ENCODE data around the gene COL20A1.
"Not testable (repeated sequence)": the region's sequence is repeated elsewhere in the genome, so short reads cannot be mapped to it uniquely, and the experiment has no call there.

Gene COL20A1

DNA sequence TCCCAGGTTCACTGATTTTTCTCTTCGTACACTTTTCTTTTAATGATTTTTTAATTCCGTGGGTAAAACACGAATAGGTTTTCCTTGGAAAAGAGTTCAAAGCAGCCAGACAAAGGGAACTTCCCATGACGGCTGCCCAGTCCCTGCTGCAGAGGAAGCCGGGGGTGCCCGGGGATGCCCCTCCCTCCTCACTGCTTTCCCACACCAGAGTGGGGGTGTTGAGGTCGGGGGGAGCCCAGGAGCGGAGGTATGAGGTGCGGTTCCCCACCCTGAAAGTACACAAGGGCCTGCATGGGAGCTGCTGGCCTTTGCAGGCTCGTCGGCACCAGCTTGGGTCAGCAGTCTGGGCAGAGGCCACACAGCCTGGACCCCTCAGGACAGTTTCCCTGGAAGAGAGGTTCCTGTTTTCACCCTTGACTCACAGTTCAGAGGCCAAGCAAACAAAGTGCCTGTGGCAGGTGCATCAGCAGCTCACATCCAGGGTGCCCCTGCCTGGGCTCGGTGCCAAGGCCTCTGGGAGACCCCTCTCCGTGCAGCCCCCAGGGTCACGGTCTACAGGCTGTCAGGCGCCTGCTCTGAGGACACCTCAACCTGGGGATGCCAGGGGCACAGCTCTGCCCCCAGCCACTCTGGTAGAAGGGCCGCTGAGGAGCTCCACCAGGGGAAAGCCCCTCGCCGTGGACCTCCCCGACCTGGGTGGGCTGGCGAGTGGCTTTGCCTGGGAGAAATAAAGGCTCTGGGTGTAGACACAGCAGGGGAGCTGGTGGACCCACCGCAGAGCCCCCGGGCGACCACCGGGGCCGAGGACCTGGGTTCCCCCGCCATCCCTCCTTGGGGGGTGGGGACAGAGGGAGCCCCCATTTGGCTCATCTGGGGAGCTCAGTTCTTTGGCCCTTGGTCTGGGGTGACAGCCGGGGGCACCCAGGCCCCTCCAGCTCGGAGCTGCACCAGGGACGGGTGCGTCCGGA, 83.6 kb downstream of the COL20A1 start:
- Histone ChIP-seq H3K27me3 (ENCODE audit: control insufficient read depth, insufficient read depth, low read length) (peaks cover 28% of the 10 kb centered on the region), H3K4me1 (ENCODE audit: control insufficient read depth, insufficient read depth, low read length) (no peaks in the 10 kb centered on the region), H3K9ac (ENCODE audit: low read length) (no peak overlapping the region), H3K9me3 (ENCODE audit: control insufficient read depth, low read length) (no peaks in the 10 kb centered on the region), H3K36me3 (ENCODE audit: control insufficient read depth, insufficient read depth, low read length) (no peaks in the 10 kb centered on the region), H3K4me3 (ENCODE audit: low read length) (no peak overlapping the region)

DNA sequence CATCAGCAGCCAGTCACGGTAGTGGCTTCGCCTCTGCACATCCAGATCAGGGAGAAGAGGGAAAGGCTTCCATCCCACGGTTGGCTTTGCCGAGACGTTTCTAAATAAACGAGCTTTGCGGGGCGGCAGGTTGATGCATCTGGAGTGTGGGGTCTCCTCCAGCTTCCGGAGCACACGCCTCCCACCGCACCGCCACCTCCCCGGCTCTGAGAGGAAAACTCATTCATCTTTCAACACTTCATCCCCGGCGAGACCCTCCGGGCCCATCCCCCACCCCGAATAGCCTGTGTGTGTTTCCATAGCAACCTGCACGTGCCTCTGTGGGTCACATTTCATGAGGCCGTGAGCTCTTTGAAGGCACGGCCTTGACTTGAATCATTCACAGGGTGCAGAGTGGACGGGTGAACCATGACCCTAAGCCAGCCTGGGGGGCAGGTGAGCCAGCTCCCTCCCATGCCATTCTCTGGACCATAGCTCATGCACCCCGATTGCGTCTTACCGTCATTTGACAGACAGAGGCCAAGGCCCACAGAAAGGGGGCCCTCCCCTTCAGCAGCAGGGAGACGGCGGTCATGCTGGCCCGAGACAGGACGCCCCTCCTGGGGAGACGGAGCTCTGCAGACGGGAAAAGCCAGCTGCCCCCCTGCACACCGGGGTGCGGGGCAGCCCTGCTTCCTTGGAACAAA, 84.4 kb downstream of the COL20A1 start:
- no peak overlapping the region for H3K9ac ChIP-seq (ENCODE audit: low read length)
- peaks cover 28% of the 10 kb centered on the region for H3K27me3 ChIP-seq (ENCODE audit: control insufficient read depth, insufficient read depth, low read length)
- no peaks in the 10 kb centered on the region for H3K9me3 ChIP-seq (ENCODE audit: control insufficient read depth, low read length)
- H3K36me3 ChIP-seq (ENCODE audit: control insufficient read depth, insufficient read depth, low read length): no peaks in the 10 kb centered on the region
- H3K4me3 ChIP-seq (ENCODE audit: low read length): no peak overlapping the region
- no peaks in the 10 kb centered on the region for H3K4me1 ChIP-seq (ENCODE audit: control insufficient read depth, insufficient read depth, low read length)

DNA sequence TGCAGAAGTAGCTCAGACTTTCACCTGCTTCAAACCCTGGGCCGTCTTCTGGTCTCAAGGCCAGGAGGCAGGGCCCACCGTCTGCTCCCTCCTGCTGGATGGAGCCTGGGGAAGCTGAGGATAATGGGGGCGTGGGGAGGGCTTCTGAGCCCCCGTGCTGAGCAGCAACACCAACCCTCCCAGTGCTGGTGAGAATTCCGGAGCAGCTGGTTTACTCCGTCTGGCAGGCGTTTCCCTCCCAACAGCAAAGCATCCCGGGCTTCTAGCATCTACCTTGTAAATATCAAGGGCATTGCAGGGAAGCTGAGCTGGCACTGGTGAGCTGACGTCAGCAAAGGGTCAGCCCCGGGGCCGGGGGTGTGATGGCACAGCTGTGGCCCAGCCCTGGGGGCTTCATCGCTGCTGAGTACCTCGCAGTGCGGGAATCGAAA, 85.0 kb downstream of the COL20A1 start:
- H3K36me3 ChIP-seq (ENCODE audit: control insufficient read depth, insufficient read depth, low read length): no peaks in the 10 kb centered on the region
- H3K27me3 ChIP-seq (ENCODE audit: control insufficient read depth, insufficient read depth, low read length): peaks cover 28% of the 10 kb centered on the region
- H3K9me3 ChIP-seq (ENCODE audit: control insufficient read depth, low read length): no peaks in the 10 kb centered on the region
- no peak overlapping the region for H3K9ac ChIP-seq (ENCODE audit: low read length)
- H3K4me1 ChIP-seq (ENCODE audit: control insufficient read depth, insufficient read depth, low read length): no peaks in the 10 kb centered on the region
- H3K4me3 ChIP-seq (ENCODE audit: low read length): no peak overlapping the region

DNA sequence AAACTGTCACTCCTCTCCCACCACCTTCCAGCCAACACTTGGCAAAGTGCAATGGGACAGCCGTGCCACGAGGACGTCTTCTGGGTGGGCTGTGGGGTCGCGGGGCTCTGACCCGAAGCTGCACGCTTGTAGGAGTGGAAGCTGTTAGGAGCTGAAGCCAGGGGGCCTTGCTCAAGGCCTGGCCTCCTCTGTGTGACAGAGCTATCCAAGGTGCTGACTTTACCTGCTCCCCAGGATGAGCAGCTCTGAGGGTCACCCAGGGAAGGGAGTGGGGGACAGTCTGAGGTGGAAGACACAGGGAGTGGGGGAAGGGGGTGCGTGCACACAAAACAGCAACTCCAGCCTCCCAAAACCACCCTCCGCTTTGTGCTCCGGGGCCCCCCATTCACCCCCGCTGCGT, 85.6 kb downstream of the COL20A1 start:
- Histone ChIP-seq H3K9ac (ENCODE audit: low read length) (no peak overlapping the region), H3K9me3 (ENCODE audit: control insufficient read depth, low read length) (no peaks in the 10 kb centered on the region), H3K27me3 (ENCODE audit: control insufficient read depth, insufficient read depth, low read length) (peaks cover 28% of the 10 kb centered on the region), H3K36me3 (ENCODE audit: control insufficient read depth, insufficient read depth, low read length) (no peaks in the 10 kb centered on the region), H3K4me3 (ENCODE audit: low read length) (no peak overlapping the region), H3K4me1 (ENCODE audit: control insufficient read depth, insufficient read depth, low read length) (no peaks in the 10 kb centered on the region)

DNA sequence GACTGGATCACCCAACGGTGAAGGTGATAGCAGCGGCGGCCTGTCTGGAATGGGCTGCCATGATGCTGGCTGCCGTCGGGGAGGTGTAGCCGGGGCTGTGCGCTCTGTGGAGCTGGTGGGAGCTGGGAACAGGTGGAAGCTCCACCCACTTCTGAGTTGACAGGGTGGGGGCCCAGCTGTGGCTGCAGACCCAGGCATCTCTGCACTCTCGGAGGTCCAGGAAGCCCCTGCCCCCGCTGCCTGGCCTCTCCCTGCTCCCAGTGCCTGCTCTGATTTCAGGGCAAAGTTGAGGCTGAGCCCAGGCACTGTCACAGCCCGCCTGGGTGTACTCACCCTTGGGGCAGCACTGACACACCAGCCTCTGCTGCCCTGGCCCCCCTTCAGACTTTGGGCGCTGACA, 86.3 kb downstream of the COL20A1 start:
- Histone ChIP-seq H3K9me3 (ENCODE audit: control insufficient read depth, low read length) (no peaks in the 10 kb centered on the region), H3K4me3 (ENCODE audit: low read length) (no peak overlapping the region), H3K9ac (ENCODE audit: low read length) (no peak overlapping the region), H3K4me1 (ENCODE audit: control insufficient read depth, insufficient read depth, low read length) (no peaks in the 10 kb centered on the region), H3K27me3 (ENCODE audit: control insufficient read depth, insufficient read depth, low read length) (peaks cover 21% of the 10 kb centered on the region), H3K36me3 (ENCODE audit: control insufficient read depth, insufficient read depth, low read length) (no peaks in the 10 kb centered on the region)

DNA sequence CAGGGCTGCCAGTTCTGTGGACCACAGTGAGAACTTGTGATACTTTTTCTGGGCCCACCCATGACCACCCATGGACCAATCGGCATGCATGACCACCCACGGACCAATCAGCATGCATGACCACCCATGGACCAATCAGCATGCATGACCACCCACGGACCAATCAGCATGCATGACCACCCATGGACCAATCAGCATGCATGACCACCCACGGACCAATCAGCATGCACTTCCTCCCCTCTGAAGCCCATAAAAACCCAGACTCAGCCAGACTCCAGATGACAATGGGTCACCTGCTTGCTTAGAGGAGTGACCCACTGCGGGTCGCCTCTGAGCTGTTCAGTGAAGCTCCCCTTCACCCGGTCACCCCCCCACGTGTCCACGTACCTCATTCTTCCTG, 86.9 kb downstream of the COL20A1 start:
- H3K9me3 ChIP-seq (ENCODE audit: control insufficient read depth, low read length); H3K4me3 ChIP-seq (ENCODE audit: low read length); H3K4me1 ChIP-seq (ENCODE audit: control insufficient read depth, insufficient read depth, low read length); H3K36me3 ChIP-seq (ENCODE audit: control insufficient read depth, insufficient read depth, low read length); H3K9ac ChIP-seq (ENCODE audit: low read length): not testable (repeated sequence)
- H3K27me3 ChIP-seq (ENCODE audit: control insufficient read depth, insufficient read depth, low read length): peaks cover 16% of the 10 kb centered on the region

DNA sequence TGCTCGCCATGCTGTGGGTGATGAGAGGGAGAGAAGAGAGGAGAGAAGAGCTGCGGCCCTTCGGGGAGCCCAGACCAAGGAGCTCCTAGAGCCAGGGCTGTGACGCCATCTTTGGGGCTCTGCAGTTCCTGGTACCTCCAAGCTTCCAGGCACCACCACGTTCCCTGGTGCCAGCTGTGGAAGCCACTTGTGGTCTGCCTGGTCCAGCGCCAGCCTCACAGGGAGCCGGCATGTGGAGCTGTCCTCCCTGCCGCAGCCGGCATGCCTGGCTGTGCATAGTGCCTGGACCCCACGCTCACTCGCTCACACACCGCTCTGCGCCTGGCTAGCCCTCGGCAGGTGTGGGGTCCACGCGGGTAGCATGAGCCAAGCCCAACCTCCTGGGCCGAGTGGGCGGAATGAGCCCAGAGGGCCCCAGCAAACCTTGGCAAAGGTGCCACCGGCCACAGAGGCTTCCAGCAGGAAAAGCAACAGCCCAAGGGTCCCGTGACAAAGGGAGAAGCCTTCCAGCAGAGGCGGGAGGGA, 87.4 kb downstream of the COL20A1 start:
- H3K4me1 ChIP-seq (ENCODE audit: control insufficient read depth, insufficient read depth, low read length): no peaks in the 10 kb centered on the region
- H3K4me3 ChIP-seq (ENCODE audit: low read length): no peak overlapping the region
- no peaks in the 10 kb centered on the region for H3K36me3 ChIP-seq (ENCODE audit: control insufficient read depth, insufficient read depth, low read length)
- no peak overlapping the region for H3K9ac ChIP-seq (ENCODE audit: low read length)
- H3K27me3 ChIP-seq (ENCODE audit: control insufficient read depth, insufficient read depth, low read length): peaks cover 16% of the 10 kb centered on the region
- H3K9me3 ChIP-seq (ENCODE audit: control insufficient read depth, low read length): no peaks in the 10 kb centered on the region

DNA sequence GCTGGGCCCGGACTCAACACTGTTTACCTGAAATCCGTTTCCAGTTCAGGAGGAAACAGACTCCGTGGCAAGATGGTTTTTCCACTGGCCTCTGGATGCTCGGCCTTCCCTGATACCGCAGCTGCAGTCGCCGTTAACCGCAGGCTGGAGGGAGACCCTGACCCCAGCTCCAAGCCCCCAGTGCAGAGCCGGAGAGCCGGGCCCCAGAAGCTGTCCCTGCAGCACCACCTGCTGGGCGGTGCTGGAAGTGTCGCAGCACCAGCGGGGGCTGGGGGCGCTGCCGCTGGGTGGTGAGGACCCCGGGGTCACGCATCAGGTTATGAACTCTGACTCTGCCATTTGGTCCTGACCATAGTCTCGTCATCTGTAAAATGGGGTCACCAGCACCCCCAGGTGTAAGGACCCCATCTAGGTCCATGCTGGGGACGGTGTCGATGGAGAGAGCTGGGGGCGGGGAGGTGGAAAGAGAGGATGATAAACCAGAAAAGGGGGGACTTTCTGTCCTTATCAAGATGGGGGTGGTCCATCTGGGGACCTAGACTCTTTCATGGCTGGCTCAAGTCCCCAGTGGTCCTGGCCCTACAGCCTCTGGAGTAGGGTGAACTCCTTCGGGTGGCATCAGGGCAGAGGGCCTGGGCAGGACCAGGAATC, 88.9 kb downstream of the COL20A1 start:
- H3K9ac ChIP-seq (ENCODE audit: low read length): no peak overlapping the region
- no peak overlapping the region for H3K4me3 ChIP-seq (ENCODE audit: low read length)
- no peaks in the 10 kb centered on the region for H3K36me3 ChIP-seq (ENCODE audit: control insufficient read depth, insufficient read depth, low read length)
- no peaks in the 10 kb centered on the region for H3K9me3 ChIP-seq (ENCODE audit: control insufficient read depth, low read length)
- peaks cover 11% of the 10 kb centered on the region for H3K27me3 ChIP-seq (ENCODE audit: control insufficient read depth, insufficient read depth, low read length)
- H3K4me1 ChIP-seq (ENCODE audit: control insufficient read depth, insufficient read depth, low read length): no peaks in the 10 kb centered on the region

DNA sequence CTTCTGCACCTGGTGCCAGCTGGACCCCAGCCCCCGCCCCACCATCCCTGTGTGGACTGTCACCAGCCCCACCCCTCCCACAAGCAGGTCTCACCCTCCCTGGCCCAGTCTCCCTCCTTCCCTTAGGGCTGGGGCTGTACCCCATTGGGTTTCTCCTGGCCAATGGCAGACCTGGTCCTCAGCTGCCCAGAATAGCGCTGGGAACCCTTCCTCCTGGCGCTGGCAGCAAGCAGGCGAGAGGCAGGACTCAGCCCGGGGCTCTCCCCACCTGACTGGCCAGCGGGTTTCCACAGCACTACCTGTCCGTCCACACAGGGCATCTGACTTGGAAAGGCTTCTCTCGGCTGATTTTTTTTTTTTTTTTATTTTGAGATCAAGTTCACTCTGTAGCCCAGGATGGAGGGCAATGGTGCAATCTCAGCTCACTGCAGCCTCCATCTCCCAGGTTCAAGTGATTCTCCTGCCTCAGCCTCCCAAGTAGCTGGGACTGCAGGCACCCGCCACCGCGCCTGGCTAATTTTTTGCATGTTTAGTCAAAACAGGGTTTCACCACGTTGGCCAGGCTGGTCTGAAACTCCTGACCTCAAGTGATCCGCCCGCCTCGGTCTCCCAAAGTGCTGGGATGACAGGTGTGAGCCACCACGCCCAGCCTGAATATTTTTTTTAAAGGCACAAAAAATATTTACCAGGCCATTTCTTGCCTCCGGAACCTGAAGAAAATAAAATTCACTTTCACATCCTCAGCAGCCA, 89.7 kb downstream of the COL20A1 start:
- no peak overlapping the region for H3K9ac ChIP-seq (ENCODE audit: low read length)
- H3K4me1 ChIP-seq (ENCODE audit: control insufficient read depth, insufficient read depth, low read length): no peaks in the 10 kb centered on the region
- H3K9me3 ChIP-seq (ENCODE audit: control insufficient read depth, low read length): no peaks in the 10 kb centered on the region
- H3K27me3 ChIP-seq (ENCODE audit: control insufficient read depth, insufficient read depth, low read length): peaks cover 3% of the 10 kb centered on the region
- H3K4me3 ChIP-seq (ENCODE audit: low read length): no peak overlapping the region
- H3K36me3 ChIP-seq (ENCODE audit: control insufficient read depth, insufficient read depth, low read length): no peaks in the 10 kb centered on the region

DNA sequence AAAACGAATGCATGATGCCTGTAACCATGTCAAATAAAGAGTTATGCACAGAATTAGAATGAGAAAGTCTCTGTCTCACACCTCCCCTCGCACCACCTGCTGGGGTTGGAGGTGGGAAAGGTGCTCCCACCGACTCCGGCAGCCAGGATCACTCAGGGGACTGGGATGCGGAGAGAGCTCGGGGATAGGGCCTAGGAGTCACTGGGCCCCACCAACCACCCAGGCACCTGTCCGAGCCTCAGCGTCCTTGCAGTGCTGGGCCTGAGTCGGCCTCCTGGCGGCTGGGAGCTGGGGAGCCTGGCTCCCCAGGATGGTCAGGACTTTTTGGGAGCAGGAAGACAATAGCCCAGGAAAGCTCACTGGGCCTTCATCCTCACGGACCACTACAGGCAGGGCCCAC, 90.6 kb downstream of the COL20A1 start:
- Histone ChIP-seq H3K9ac (ENCODE audit: low read length) (no peak overlapping the region), H3K36me3 (ENCODE audit: control insufficient read depth, insufficient read depth, low read length) (no peaks in the 10 kb centered on the region), H3K9me3 (ENCODE audit: control insufficient read depth, low read length) (no peaks in the 10 kb centered on the region), H3K4me3 (ENCODE audit: low read length) (no peak overlapping the region), H3K4me1 (ENCODE audit: control insufficient read depth, insufficient read depth, low read length) (no peaks in the 10 kb centered on the region), H3K27me3 (ENCODE audit: control insufficient read depth, insufficient read depth, low read length) (no peaks in the 10 kb centered on the region)

DNA sequence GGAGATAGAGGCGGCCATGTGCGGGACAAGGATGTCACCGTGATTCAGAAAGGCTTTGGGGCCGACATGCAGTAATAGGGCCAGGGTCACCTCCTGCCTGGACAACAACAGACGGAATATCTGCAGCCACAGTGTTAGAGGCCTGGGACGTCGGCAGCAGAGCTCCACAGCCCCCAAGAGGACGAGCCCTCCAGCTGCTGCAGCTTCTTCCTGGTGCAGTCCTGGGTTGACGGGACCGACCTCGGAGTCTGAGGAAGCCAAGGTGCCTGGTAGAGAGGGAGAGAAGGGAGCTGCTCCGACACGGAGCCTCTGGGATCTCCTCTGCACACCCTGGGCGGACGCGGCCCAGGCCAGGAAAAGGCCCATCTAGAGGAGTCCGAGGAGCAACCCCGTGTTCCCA, 91.3 kb downstream of the COL20A1 start:
- H3K9ac ChIP-seq (ENCODE audit: low read length): no peak overlapping the region
- no peak overlapping the region for H3K4me3 ChIP-seq (ENCODE audit: low read length)
- H3K4me1 ChIP-seq (ENCODE audit: control insufficient read depth, insufficient read depth, low read length): no peaks in the 10 kb centered on the region
- H3K36me3 ChIP-seq (ENCODE audit: control insufficient read depth, insufficient read depth, low read length): no peaks in the 10 kb centered on the region
- H3K9me3 ChIP-seq (ENCODE audit: control insufficient read depth, low read length): no peaks in the 10 kb centered on the region
- no peaks in the 10 kb centered on the region for H3K27me3 ChIP-seq (ENCODE audit: control insufficient read depth, insufficient read depth, low read length)
